ENCODE data around the gene CAPN9.

DNA sequence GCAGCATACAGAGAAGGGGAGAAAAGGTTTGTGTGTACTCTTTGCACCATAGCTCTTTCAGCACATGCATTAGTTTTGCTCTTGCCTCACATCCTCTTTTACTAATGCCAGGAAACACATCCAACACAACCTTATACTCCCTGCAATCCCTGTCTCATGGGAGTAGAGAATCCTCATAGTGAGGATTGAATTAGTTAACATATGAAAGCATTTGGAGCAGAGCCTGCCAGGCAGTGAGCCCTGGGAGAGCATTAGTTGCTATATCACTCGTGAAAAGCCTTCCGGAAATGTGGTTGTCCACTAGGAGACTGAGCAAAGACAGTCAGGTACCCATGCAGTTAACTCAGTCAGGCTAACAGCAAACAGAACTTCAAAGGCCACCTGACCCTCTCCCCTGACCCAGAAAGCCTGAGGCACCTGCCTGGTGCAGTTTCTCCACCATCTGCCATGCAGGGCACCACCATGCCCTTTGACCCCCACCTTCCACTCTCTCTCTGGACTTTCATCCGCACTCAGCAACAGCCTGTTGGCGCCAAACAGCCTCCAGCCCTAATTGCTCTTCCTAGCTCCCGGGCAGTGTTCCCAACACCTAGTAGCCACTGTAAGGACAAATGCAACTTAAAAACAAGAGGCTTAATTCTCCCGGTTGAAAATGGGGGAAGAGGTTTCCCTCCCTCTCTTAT lies 18.3 kb upstream of the CAPN9 start:
- TF ChIP-seq POLR2A (IDR thresholded peaks at IDR 0.05) (no peak), CTCF (IDR thresholded peaks at IDR 0.05) (no peak), EP300 (IDR thresholded peaks at IDR 0.05) (no peak), POLR2AphosphoS5 (IDR thresholded peaks at IDR 0.05) (no peak)

All from gastroesophageal sphincter (tissue), 3 donors.